Activated CD8-positive, alpha-beta T cell treated with anti-CD3 and anti-CD28 coated beads for 36 hours (primary cell): ENCODE data around the gene RASAL1. TPM values are rescaled to one million over a fixed set of nuclear protein-coding genes. Genes with fewer than 3 reads are reported as not detected.

Experiments
- ATAC-seq: fragments of 200-7000 bp; cut with Tn5 transposase; one replicate; pipeline ENCODE4 v1.10.0; 2021; ENCODE audit warnings: mild to moderate bottlenecking, moderate library complexity
- CTCF ChIA-PET: fragments of 350-600 bp; sonication (Branson Sonifier 250); formaldehyde crosslinking; loops from one replicate; lab custom pipeline; 2021; ENCODE audit warnings: antibody characterized with exemption; lab: Charles Lee
- POLR2A ChIA-PET: fragments of 350-600 bp; sonication (Branson Sonifier 250); formaldehyde crosslinking; loops from one replicate; lab custom pipeline; 2021; ENCODE audit warnings: antibody characterized with exemption; lab: Charles Lee
- DNase-seq: peaks from one replicate; pipeline ENCODE4 v3.0.0-alpha.2; 2020
- H3K27ac Mint-ChIP-seq: one replicate; pipeline ENCODE4 v1.8.0; 2021; ENCODE audit warnings: mild to moderate bottlenecking, mixed read lengths
- H3K27me3 Mint-ChIP-seq: one replicate; pipeline ENCODE4 v1.8.0; 2021; ENCODE audit warnings: mixed read lengths
- H3K36me3 Mint-ChIP-seq: one replicate; pipeline ENCODE4 v1.8.0; 2021; ENCODE audit warnings: low read depth, mixed read lengths
- H3K4me1 Mint-ChIP-seq: one replicate; pipeline ENCODE4 v1.8.0; 2021; ENCODE audit warnings: low read depth, mixed read lengths
- H3K4me3 Mint-ChIP-seq: one replicate; pipeline ENCODE4 v1.8.0; 2021; ENCODE audit warnings: mild to moderate bottlenecking, moderate library complexity, mixed read lengths
- H3K9me3 Mint-ChIP-seq: one replicate; pipeline ENCODE4 v1.8.0; 2021; ENCODE audit warnings: mixed read lengths
- CTCF ChIP-seq: fragments of 200-600 bp; IDR thresholded peaks from one replicate; pipeline ENCODE4 v1.8.0; 2022; ENCODE audit warnings: antibody characterized with exemption, mild to moderate bottlenecking
- intact Hi-C: fragments of 100-400 bp; cut with micrococcal nuclease; formaldehyde crosslinking; loops from one replicate; pipeline ENCODE4 v1.10.0; 2022
- total RNA-seq, 2 experiments: library from RNA; stranded (reverse); gene quantifications; one replicate each; pipeline ENCODE4 v1.2.3, GENCODE V29; 2021

RASAL1 gene
- total RNA-seq, 2 experiments from 2014 or later, result 9.8 to 12.4 TPM

- no peak for TF ChIP-seq CTCF
- Mint-ChIP-seq H3K36me3 (no peaks in the 10 kb centered on the region), H3K4me3 (no peak overlapping the region), H3K27ac (no peak overlapping the region), H3K9me3 (no peaks in the 10 kb centered on the region), H3K4me1 (peaks cover 6% of the 10 kb centered on the region), H3K27me3 (peaks cover 1% of the 10 kb centered on the region)
- ATAC-seq, result no peak
- CTCF ChIA-PET, result no interaction called here
- intact Hi-C loops, result no loop called here
- POLR2A ChIA-PET, result interaction anchor here (1.0 kb wide), 1 partner anchor 10 kb away, joined by 4 read pairs; no protein-coding TSS in a partner anchor
- DNase-seq, result no peak
These were observed 75.1 kb downstream of the RASAL1 start for GRCh38 chr12:113060336-113060960.

GRCh38 chr12:113059071-113059595 lies 76.4 kb downstream of the RASAL1 start:
- Mint-ChIP-seq H3K9me3 (no peaks in the 10 kb centered on the region), H3K27ac (no peak overlapping the region), H3K4me1 (peaks cover 2% of the 10 kb centered on the region), H3K27me3 (peaks cover 1% of the 10 kb centered on the region), H3K36me3 (no peaks in the 10 kb centered on the region), H3K4me3 (no peak overlapping the region)
- POLR2A ChIA-PET, result interaction anchor here (2.0 kb wide), 1 partner anchor 10 kb away, joined by 4 read pairs; no protein-coding TSS in a partner anchor
- no peak for TF ChIP-seq CTCF
- peak; percentile 36 for DNase-seq
- ATAC-seq, result peak; percentile 19
- CTCF ChIA-PET, result interaction anchor here (1.0 kb wide), 1 partner anchor 10 kb away, joined by 5 read pairs; no protein-coding TSS in a partner anchor
- intact Hi-C loops, result no loop called here

- TF ChIP-seq CTCF, result no peak
- Mint-ChIP-seq H3K36me3 (no peaks in the 10 kb centered on the region), H3K27me3 (peaks cover 1% of the 10 kb centered on the region), H3K4me3 (no peak overlapping the region), H3K27ac (no peak overlapping the region), H3K4me1 (peaks cover 2% of the 10 kb centered on the region), H3K9me3 (no peaks in the 10 kb centered on the region)
- no peak for DNase-seq
- intact Hi-C loops, result no loop called here
- ATAC-seq, result no peak
- ChIA-PET POLR2A (interaction anchor here (1.0 to 2.0 kb wide), 2 partner anchors 10 to 15 kb away, joined by 4 read pairs; no protein-coding TSS in a partner anchor), CTCF (interaction anchor here (0.9 to 1.2 kb wide), 3 partner anchors 10 to 40 kb away, joined by 3 to 6 read pairs (median 5); no protein-coding TSS in a partner anchor)
These were observed 77.0 kb downstream of the RASAL1 start for GRCh38 chr12:113058553-113058952.

- POLR2A ChIA-PET, result interaction anchor here (1.0 to 2.0 kb wide), 3 partner anchors 9 to 76 kb away, joined by 4 read pairs; no protein-coding TSS in a partner anchor
- peak overlapping the region; percentile 39 for H3K4me3 Mint-ChIP-seq
- intact Hi-C loops, result no loop called here
These were observed 77.7 kb downstream of the RASAL1 start for GRCh38 chr12:113057565-113058485.

More at GRCh38 chr12:113057565-113058485, 77.7 kb downstream of the RASAL1 start:
- H3K27me3 Mint-ChIP-seq, result peaks cover 1% of the 10 kb centered on the region
- CTCF ChIA-PET, result interaction anchor here (0.9 to 1.2 kb wide), 3 partner anchors 9 to 41 kb away, joined by 3 to 6 read pairs (median 5); no protein-coding TSS in a partner anchor
- ATAC-seq (no peak), DNase-seq (no peak)
- no peak for TF ChIP-seq CTCF
- H3K36me3 Mint-ChIP-seq, result no peaks in the 10 kb centered on the region
- H3K4me1 Mint-ChIP-seq, result peaks cover 4% of the 10 kb centered on the region
- no peak overlapping the region for H3K27ac Mint-ChIP-seq
- no peaks in the 10 kb centered on the region for H3K9me3 Mint-ChIP-seq
